Endothelial cell of umbilical vein (primary cell): ENCODE measurements around the gene HIP1. TPM values are rescaled to one million over a fixed set of nuclear protein-coding genes. Genes with fewer than 3 reads are reported as not detected.
"Not testable (repeated sequence)": the region's sequence is repeated elsewhere in the genome, so short reads cannot be mapped to it uniquely, and the experiment has no call there.

Experiments used
- Bru-seq: library from RNA; stranded (reverse); fragments of 400-500 nt; gene quantifications from one replicate; lab custom pipeline; 2021; lab: Mats Ljungman, UMichigan
- BruChase-seq, 2 experiments: library from RNA; stranded (reverse); fragments of 400-500 nt; gene quantifications; one replicate each; lab custom pipeline; 2021; lab: Mats Ljungman, UMichigan
- BruUV-seq: library from RNA; stranded (reverse); fragments of 400-500 nt; replicated peaks from 2 replicates; lab custom pipeline; 2021; lab: Mats Ljungman, UMichigan
- CTCF ChIA-PET: fragments of 300-600, 350-600 bp; sonication (Branson Sonifier 250); formaldehyde crosslinking; loops from one replicate; lab custom pipeline; 2021; ENCODE audit warnings: antibody characterized with exemption, inconsistent platforms; lab: Charles Lee
- POLR2A ChIA-PET: fragments of 300-600, 350-600 bp; sonication (Branson Sonifier 250); formaldehyde crosslinking; loops from one replicate; lab custom pipeline; 2021; ENCODE audit warnings: antibody characterized with exemption, inconsistent platforms; lab: Charles Lee
- DNase-seq: peaks from one replicate; pipeline ENCODE4 v3.0.0-alpha.2; 2011; ENCODE audit warnings: low read depth, low spot score
- FAIRE-seq: peaks from 2 replicates; lab custom pipeline; 2011; peaks lifted over from hg19 to GRCh38; lab: Jason Lieb, UNC
- H2AFZ ChIP-seq: 2 replicates; pipeline ENCODE4 v1.6.0; 2012; ENCODE audit warnings: low read depth, low read length, control low read depth, inconsistent platforms
- H3K27ac ChIP-seq: 2 replicates; pipeline ENCODE4 v1.5.1; 2011; ENCODE audit warnings: low read depth, mild to moderate bottlenecking, control low read depth, low read length, moderate library complexity; ENCODE audit not compliant: insufficient read depth
- H3K27me3 ChIP-seq, 2 experiments: 2 replicates each; pipeline versions ENCODE4 v1.6.0 to v1.6.1; 2011; ENCODE audit warnings: low read length in 2 of 2, mixed read lengths in 1 of 2; ENCODE audit not compliant: control insufficient read depth in 2 of 2, insufficient read depth in 2 of 2
- H3K36me3 ChIP-seq, 2 experiments: 2 replicates in 1 of 2; 3 replicates in 1 of 2; pipeline ENCODE4 v1.5.1; 2011; ENCODE audit warnings: low read length in 2 of 2, mild to moderate bottlenecking in 1 of 2, moderate library complexity in 1 of 2; ENCODE audit not compliant: control insufficient read depth in 2 of 2, insufficient read depth in 2 of 2; ENCODE audit errors: extremely low read depth in 1 of 2
- H3K4me1 ChIP-seq: 3 replicates; pipeline ENCODE4 v1.5.1; 2011; ENCODE audit warnings: mild to moderate bottlenecking, low read length; ENCODE audit not compliant: control insufficient read depth, insufficient read depth; ENCODE audit errors: extremely low read depth
- H3K4me2 ChIP-seq: 2 replicates; pipeline ENCODE4 v1.6.1; 2011; ENCODE audit warnings: low read length, control low read depth, mixed read lengths; ENCODE audit not compliant: insufficient read depth
- H3K4me3 ChIP-seq, 3 experiments: fragments of 200-600 bp in 1 of 3; sonication (generic), shearing (Covaris generic) in 1 of 3; replicated peaks in 1 of 3; 2 replicates each; pipeline ENCODE4 v1.5.1; 2011 to 2016; ENCODE audit warnings: control low read depth in 3 of 3, low read length in 3 of 3, mild to moderate bottlenecking in 2 of 3, inconsistent platforms in 1 of 3, low read depth in 1 of 3, moderate library complexity in 1 of 3; ENCODE audit not compliant: insufficient read depth in 1 of 3
- H3K79me2 ChIP-seq: 2 replicates; pipeline ENCODE4 v1.6.0; 2012; ENCODE audit warnings: low read length, inconsistent platforms; ENCODE audit not compliant: control insufficient read depth, insufficient read depth
- H3K9ac ChIP-seq: replicated peaks from 2 replicates; pipeline ENCODE3; 2011; ENCODE audit warnings: low read length, control low read depth; ENCODE audit not compliant: insufficient read depth; ENCODE audit errors: extremely low read depth
- H3K9me1 ChIP-seq: replicated peaks from 3 replicates; pipeline ENCODE4 v1.6.0; 2011; ENCODE audit warnings: mild to moderate bottlenecking, low read length; ENCODE audit not compliant: control insufficient read depth, insufficient read depth; ENCODE audit errors: extremely low read depth
- H3K9me3 ChIP-seq: replicated peaks from 2 replicates; pipeline ENCODE4 v1.5.1; 2012; ENCODE audit warnings: low read length, inconsistent platforms; ENCODE audit not compliant: control insufficient read depth, insufficient read depth
- H4K20me1 ChIP-seq: replicated peaks from 2 replicates; pipeline ENCODE3; 2011; ENCODE audit warnings: mild to moderate bottlenecking, low read length; ENCODE audit not compliant: control insufficient read depth, insufficient read depth; ENCODE audit errors: extremely low read depth
- CTCF ChIP-seq, 2 donors: IDR thresholded peaks; 1 replicate in 1 of 2; 2 replicates in 1 of 2; pipeline ENCODE4 v1.5.1; 2011; ENCODE audit warnings: low read length in 2 of 2, mild to moderate bottlenecking in 2 of 2, moderate library complexity in 2 of 2, control low read depth in 1 of 2, inconsistent platforms in 1 of 2, low read depth in 1 of 2; ENCODE audit not compliant: insufficient read depth in 1 of 2; ENCODE audit errors: extremely low read depth in 1 of 2
- EZH2 ChIP-seq: IDR thresholded peaks from 2 replicates; pipeline ENCODE4 v1.6.1; 2012; ENCODE audit warnings: borderline replicate concordance, low read depth, mild to moderate bottlenecking, moderate library complexity, low read length, inconsistent platforms; ENCODE audit not compliant: severe bottlenecking
- FOS ChIP-seq: IDR thresholded peaks from 2 replicates; pipeline ENCODE4 v1.6.1; 2011; ENCODE audit warnings: mild to moderate bottlenecking, low read length, moderate library complexity, borderline replicate concordance; ENCODE audit not compliant: insufficient read depth
- GATA2 ChIP-seq: IDR thresholded peaks from 2 replicates; pipeline ENCODE4 v1.7.0; 2011; ENCODE audit warnings: low read depth, mild to moderate bottlenecking, moderate library complexity, mixed read lengths, low read length; ENCODE audit not compliant: insufficient read length, insufficient read depth
- JUN ChIP-seq: IDR thresholded peaks from 2 replicates; pipeline ENCODE4 v1.6.1; 2011; ENCODE audit warnings: borderline replicate concordance, low read depth; ENCODE audit not compliant: insufficient read length, insufficient read depth
- MAX ChIP-seq: IDR thresholded peaks from 2 replicates; pipeline ENCODE4 v1.6.1; 2011; ENCODE audit not compliant: insufficient read depth, insufficient read length
- MYC ChIP-seq: IDR thresholded peaks from one replicate; pipeline ENCODE4 v1.6.1; 2011; ENCODE audit warnings: mild to moderate bottlenecking, low read depth, low read length
- POLR2A ChIP-seq: IDR thresholded peaks from 2 replicates; pipeline ENCODE4 v1.6.1; 2012; ENCODE audit warnings: low read depth, mild to moderate bottlenecking, control low read depth, low read length
- POLR2AphosphoS5 ChIP-seq: IDR thresholded peaks from 2 replicates; pipeline ENCODE4 v1.6.1; 2012; ENCODE audit warnings: low read depth, mild to moderate bottlenecking, control low read depth, low read length, moderate library complexity; ENCODE audit not compliant: insufficient read depth
- dilution Hi-C: fragments of 300-500 bp; cut with MboI; formaldehyde crosslinking; loops from one replicate; pipeline ENCODE4 v1.15.0; 2019; ENCODE audit warnings: low sequenced_read_pairs; ENCODE audit not compliant: extremely low pct_ligation_motif_present
- intact Hi-C: fragments of 100-400 bp; cut with micrococcal nuclease; formaldehyde crosslinking; loops from one replicate; pipeline ENCODE4 v1.10.0; 2022
- long read RNA-seq: library from polyadenylated mRNA; stranded (forward); transcript quantifications from one replicate; pipeline ENCODE4 v2.0.0, GENCODE V29; 2021
- polyA minus RNA-seq, 3 experiments: library from RNA; depleted of rRNA, polyadenylated mRNA; stranded (reverse); fragments of >200 nt; gene quantifications; 1 replicate in 1 of 3; 2 replicates in 2 of 3; pipeline ENCODE4 v1.2.3, GENCODE V29; 2011
- polyA plus RNA-seq, 4 experiments: library from polyadenylated mRNA; depleted of rRNA in 3 of 4; stranded (reverse) in 3 of 4; unstranded in 1 of 4; fragments of >200 nt; gene quantifications; 2 replicates each; pipeline versions ENCODE4 v1.2.1 to v1.2.3, GENCODE V29; 2011 to 2012; ENCODE audit warnings: missing spikeins in 1 of 4
- total RNA-seq: library from RNA; stranded (reverse); gene quantifications from 2 replicates; pipeline ENCODE4 v1.2.3, GENCODE V29; 2021

The HIP1 gene
- total RNA-seq = 45.1 and 47.6 TPM in 2 replicates
- 22.3 and 23.7 TPM in 2 replicates for polyA plus RNA-seq
- 20.9 and 22.7 TPM in 2 replicates for polyA plus RNA-seq (2011; cell fraction: cytosol; rRNA removed)
- polyA plus RNA-seq (2011; cell fraction: nucleus; rRNA removed) = 32.0 and 36.8 TPM in 2 replicates
- polyA plus RNA-seq (2012) = 22.1 and 27.9 TPM in 2 replicates
- polyA minus RNA-seq = 49.6 and 57.0 TPM in 2 replicates
- 9.5 TPM for polyA minus RNA-seq (2011; cell fraction: cytosol; rRNA and poly(A)+ RNA removed)
- 32.5 and 38.5 TPM in 2 replicates for polyA minus RNA-seq (2011; cell fraction: nucleus; rRNA and poly(A)+ RNA removed)
- Bru-seq, nascent RNA = percentile 50 among the genes with signal in this experiment
- BruChase-seq, experiment 1, labeled RNA remaining after a 6-hour chase = percentile 62 among the genes with signal in this experiment
- percentile 59 among the genes with signal in this experiment for BruChase-seq, experiment 2, labeled RNA remaining after a 2-hour chase
- long read RNA-seq, partial matches to known transcripts = 2 of 29 reads
- long read RNA-seq, other reads (novel, unspliced or antisense) = 23 of 29 reads

GRCh38 chr7:75738604-75738974, at the start of gene HIP1:
Gene HIP1 (minus strand): TSS chr7:75738941. CDS start chr7:75738920, 21 bp downstream.
- intact Hi-C loops (loop anchor here (2.0 kb wide), 3 partner anchors 68 to 140 kb away; no protein-coding TSS in a partner anchor), dilution Hi-C loops (no loop called here)
- Histone ChIP-seq H3K9me3 (no peaks in the 10 kb centered on the region), H3K79me2 (no peaks in the 10 kb centered on the region), H2AFZ (peak within 1 kb of the TSS; percentile 99), H3K4me2 (peak within 1 kb of the TSS; percentile 97), H3K4me1 (peaks cover 6% of the 10 kb centered on the region), H3K27ac (peak within 1 kb of the TSS; percentile 55), H3K4me3 (peak within 1 kb of the TSS; percentile 54 to 99 (median 91)), H3K9ac (peak within 1 kb of the TSS; percentile 74), H3K27me3 (no peaks in the 10 kb centered on the region), H4K20me1 (no peaks in the 10 kb centered on the region), H3K9me1 (no peaks in the 10 kb centered on the region), H3K36me3 (no peaks in the 10 kb centered on the region)
- TF ChIP-seq CTCF (IDR thresholded peaks at IDR 0.05; ENCODE audit: extremely low read depth in 1 of 2, insufficient read depth in 1 of 2, low read depth in 1 of 2, low read length in 2 of 2) (no peak), MAX (no peak), POLR2A (no peak), MYC (no peak), EZH2 (no peak), FOS (no peak), JUN (no peak), POLR2AphosphoS5 (no peak), GATA2 (no peak)
- ChIA-PET CTCF (interaction anchor here (0.7 to 2.6 kb wide), 5 partner anchors 18 to 282 kb away, joined by 3 to 12 read pairs (median 3); no protein-coding TSS in a partner anchor), POLR2A (interaction anchor here (1.2 kb wide), 1 partner anchor 9 kb away, joined by 4 read pairs; no protein-coding TSS in a partner anchor)
- no TSS peak for BruUV-seq
- DNase-seq (no peak), FAIRE-seq (no peak)

GRCh38 chr7:75788154-75788847, 49.6 kb upstream of the HIP1 start:
- H4K20me1 ChIP-seq, H3K4me3 ChIP-seq, DNase-seq, H3K4me2 ChIP-seq, BruUV-seq, FAIRE-seq, H3K36me3 ChIP-seq, H3K9me1 ChIP-seq, H3K9me3 ChIP-seq, intact Hi-C loops, H3K4me1 ChIP-seq, CTCF ChIA-PET, H3K27ac ChIP-seq, H2AFZ ChIP-seq, H3K79me2 ChIP-seq, H3K9ac ChIP-seq, H3K27me3 ChIP-seq, dilution Hi-C loops: not testable (repeated sequence)
- POLR2A ChIA-PET = interaction anchor here (0.7 kb wide), 1 partner anchor 178 kb away, joined by 8 read pairs; no protein-coding TSS in a partner anchor
